Measurements from ENCODE around the gene KATNIP.
"Not testable (repeated sequence)": the region's sequence is repeated elsewhere in the genome, so short reads cannot be mapped to it uniquely, and the experiment has no call there.

Gene KATNIP

GRCh38 chr16:27538528-27538927 lies 11.4 kb upstream of the KATNIP start:
- DNase-seq (ENCODE audit: low read depth) = no peak

GRCh38 chr16:27539120-27539519 lies 10.8 kb upstream of the KATNIP start:
- DNase-seq (ENCODE audit: low read depth) = no peak

GRCh38 chr16:27539636-27540035 lies 10.3 kb upstream of the KATNIP start:
- DNase-seq (ENCODE audit: low read depth) = no peak

GRCh38 chr16:27543801-27544200 lies 6.1 kb upstream of the KATNIP start:
- no peak for DNase-seq (ENCODE audit: low read depth)

GRCh38 chr16:27544671-27545070 lies 5.3 kb upstream of the KATNIP start:
- DNase-seq (ENCODE audit: low read depth) = no peak

- no peak for DNase-seq (ENCODE audit: low read depth)
Observed at GRCh38 chr16:27547134-27547533, 2.8 kb upstream of the KATNIP start.

GRCh38 chr16:27547851-27548250 lies 2.1 kb upstream of the KATNIP start:
- no peak for DNase-seq (ENCODE audit: low read depth)

- no peak for DNase-seq (ENCODE audit: low read depth)
Observed at GRCh38 chr16:27549464-27549745, 539 bp upstream of the KATNIP start.

- DNase-seq (ENCODE audit: low read depth) = no peak
Observed at GRCh38 chr16:27550582-27550920, 607 bp downstream of the KATNIP start.

GRCh38 chr16:27551036-27551435 lies 1.1 kb downstream of the KATNIP start:
- DNase-seq (ENCODE audit: low read depth) = no peak

- no peak for DNase-seq (ENCODE audit: low read depth)
Observed at GRCh38 chr16:27556471-27556870, 6.5 kb downstream of the KATNIP start.

GRCh38 chr16:27558434-27558833 lies 8.5 kb downstream of the KATNIP start:
- no peak for DNase-seq (ENCODE audit: low read depth)

- DNase-seq (ENCODE audit: low read depth) = no peak
Observed at GRCh38 chr16:27558932-27559331, 9.0 kb downstream of the KATNIP start.

GRCh38 chr16:27561216-27561615 lies 11.3 kb downstream of the KATNIP start:
- no peak for DNase-seq (ENCODE audit: low read depth)

GRCh38 chr16:27564224-27564623 lies 14.3 kb downstream of the KATNIP start:
- DNase-seq (ENCODE audit: low read depth) = no peak

GRCh38 chr16:27566417-27566816 lies 16.5 kb downstream of the KATNIP start:
- no peak for DNase-seq (ENCODE audit: low read depth)

- DNase-seq (ENCODE audit: low read depth) = no peak
Observed at GRCh38 chr16:27568077-27568476, 18.1 kb downstream of the KATNIP start.

GRCh38 chr16:27570986-27571385 lies 21.0 kb downstream of the KATNIP start:
- DNase-seq (ENCODE audit: low read depth) = not testable (repeated sequence)

- no peak for DNase-seq (ENCODE audit: low read depth)
Observed at GRCh38 chr16:27571433-27572326, 21.7 kb downstream of the KATNIP start.

GRCh38 chr16:27572711-27573110 lies 22.8 kb downstream of the KATNIP start:
- DNase-seq (ENCODE audit: low read depth) = no peak

- no peak for DNase-seq (ENCODE audit: low read depth)
Observed at GRCh38 chr16:27576729-27577128, 26.8 kb downstream of the KATNIP start.

GRCh38 chr16:27579087-27579980 lies 29.4 kb downstream of the KATNIP start:
- DNase-seq (ENCODE audit: low read depth) = no peak

GRCh38 chr16:27582883-27583282 lies 32.9 kb downstream of the KATNIP start:
- no peak for DNase-seq (ENCODE audit: low read depth)

Data from stimulated activated CD8-positive, alpha-beta memory T cell treated with anti-CD3 and anti-CD28 coated beads, Interleukin-12 subunit alpha, Interleukin-12 subunit beta, amount 100 ng/mL, for 1 hour (primary cell).